ENCODE data around the gene CACTIN. TPM values are rescaled to one million over a fixed set of nuclear protein-coding genes. Genes with fewer than 3 reads are reported as not detected.

Gene CACTIN
- total RNA-seq, 1 experiment from 2014 or later: 36.3 TPM

GRCh38 chr19:3613818-3614661, 12.6 kb downstream of the CACTIN start:
- ChIA-PET CTCF (no interaction called here), POLR2A (ENCODE audit: low non-redundant PET) (no interaction called here)

GRCh38 chr19:3612901-3613741, 13.5 kb downstream of the CACTIN start:
- no peak for DNase-seq (ENCODE audit: low spot score)
- ChIA-PET CTCF (no interaction called here), POLR2A (ENCODE audit: low non-redundant PET) (no interaction called here)
- Histone ChIP-seq H3K4me3 (ENCODE audit: low read depth, low read length, poor library complexity, severe bottlenecking) (no peak overlapping the region), H3K9me3 (ENCODE audit: low read depth, low read length, poor library complexity, severe bottlenecking) (no peaks in the 10 kb centered on the region), H3K27ac (ENCODE audit: low read depth, low read length, poor library complexity, severe bottlenecking) (no peak overlapping the region), H3K27me3 (replicated peaks; ENCODE audit: insufficient read depth, low read depth, low read length, poor library complexity) (no peaks in the 10 kb centered on the region), H3K36me3 (ENCODE audit: insufficient read depth, low read length, poor library complexity, severe bottlenecking) (peaks cover 6% of the 10 kb centered on the region), H3K4me1 (ENCODE audit: insufficient read depth, low read length, poor library complexity, severe bottlenecking) (no peaks in the 10 kb centered on the region)
- intact Hi-C loops (cut with micrococcal nuclease; ENCODE audit: unreplicated experiment): no loop called here
- no TSS peak for BruUV-seq (replicated peaks)
- no peak for TF ChIP-seq EZH2 (IDR thresholded peaks at IDR 0.05; ENCODE audit: borderline replicate concordance, low read depth, low read length, poor library complexity, severe bottlenecking)
- TF ChIP-seq, protein P1, sequence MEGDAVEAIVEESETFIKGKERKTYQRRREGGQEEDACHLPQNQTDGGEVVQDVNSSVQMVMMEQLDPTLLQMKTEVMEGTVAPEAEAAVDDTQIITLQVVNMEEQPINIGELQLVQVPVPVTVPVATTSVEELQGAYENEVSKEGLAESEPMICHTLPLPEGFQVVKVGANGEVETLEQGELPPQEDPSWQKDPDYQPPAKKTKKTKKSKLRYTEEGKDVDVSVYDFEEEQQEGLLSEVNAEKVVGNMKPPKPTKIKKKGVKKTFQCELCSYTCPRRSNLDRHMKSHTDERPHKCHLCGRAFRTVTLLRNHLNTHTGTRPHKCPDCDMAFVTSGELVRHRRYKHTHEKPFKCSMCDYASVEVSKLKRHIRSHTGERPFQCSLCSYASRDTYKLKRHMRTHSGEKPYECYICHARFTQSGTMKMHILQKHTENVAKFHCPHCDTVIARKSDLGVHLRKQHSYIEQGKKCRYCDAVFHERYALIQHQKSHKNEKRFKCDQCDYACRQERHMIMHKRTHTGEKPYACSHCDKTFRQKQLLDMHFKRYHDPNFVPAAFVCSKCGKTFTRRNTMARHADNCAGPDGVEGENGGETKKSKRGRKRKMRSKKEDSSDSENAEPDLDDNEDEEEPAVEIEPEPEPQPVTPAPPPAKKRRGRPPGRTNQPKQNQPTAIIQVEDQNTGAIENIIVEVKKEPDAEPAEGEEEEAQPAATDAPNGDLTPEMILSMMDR (conservative IDR thresholded peaks at IDR 0.05; ENCODE audit: low read depth, low read length): no peak

More at GRCh38 chr19:3613818-3614661, 12.6 kb downstream of the CACTIN start:
- Histone ChIP-seq H3K9me3 (ENCODE audit: low read depth, low read length, poor library complexity, severe bottlenecking) (no peaks in the 10 kb centered on the region), H3K27me3 (replicated peaks; ENCODE audit: insufficient read depth, low read depth, low read length, poor library complexity) (no peaks in the 10 kb centered on the region), H3K4me3 (ENCODE audit: low read depth, low read length, poor library complexity, severe bottlenecking) (no peak overlapping the region), H3K4me1 (ENCODE audit: insufficient read depth, low read length, poor library complexity, severe bottlenecking) (no peaks in the 10 kb centered on the region), H3K27ac (ENCODE audit: low read depth, low read length, poor library complexity, severe bottlenecking) (no peak overlapping the region), H3K36me3 (ENCODE audit: insufficient read depth, low read length, poor library complexity, severe bottlenecking) (peaks cover 8% of the 10 kb centered on the region)
- no peak for DNase-seq (ENCODE audit: low spot score)
- BruUV-seq (replicated peaks): no TSS peak
- intact Hi-C loops (cut with micrococcal nuclease; ENCODE audit: unreplicated experiment): no loop called here
- TF ChIP-seq EZH2 (IDR thresholded peaks at IDR 0.05; ENCODE audit: borderline replicate concordance, low read depth, low read length, poor library complexity, severe bottlenecking): no peak
- TF ChIP-seq, protein P1 (conservative IDR thresholded peaks at IDR 0.05; ENCODE audit: low read depth, low read length): no peak

DNA sequence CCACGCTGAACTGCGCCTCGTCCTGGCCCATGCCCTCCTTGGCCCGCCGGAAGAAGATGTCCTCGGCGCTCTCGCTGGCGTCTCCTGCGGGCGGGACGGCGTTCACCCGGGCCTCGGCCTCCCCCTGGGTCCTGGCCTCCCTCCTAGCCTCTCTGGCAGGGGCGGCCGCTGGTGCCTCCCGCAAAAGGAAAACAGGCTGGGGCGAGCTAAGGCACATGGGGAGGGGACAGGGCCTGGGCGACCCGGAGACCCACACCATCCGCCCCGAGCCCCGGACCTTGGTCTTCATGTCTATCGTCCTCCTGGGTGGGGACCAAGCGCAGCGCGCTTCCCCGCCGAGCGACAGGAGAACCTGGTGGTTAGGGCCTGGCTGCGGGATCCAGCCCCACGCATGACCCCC, 14.3 kb downstream of the CACTIN start:
- no TSS peak for BruUV-seq (replicated peaks)
- TF ChIP-seq EZH2 (IDR thresholded peaks at IDR 0.05; ENCODE audit: borderline replicate concordance, low read depth, low read length, poor library complexity, severe bottlenecking): no peak
- TF ChIP-seq, protein P1 (conservative IDR thresholded peaks at IDR 0.05; ENCODE audit: low read depth, low read length): no peak
- Histone ChIP-seq H3K27me3 (replicated peaks; ENCODE audit: insufficient read depth, low read depth, low read length, poor library complexity) (no peaks in the 10 kb centered on the region), H3K27ac (ENCODE audit: low read depth, low read length, poor library complexity, severe bottlenecking) (no peak overlapping the region), H3K4me1 (ENCODE audit: insufficient read depth, low read length, poor library complexity, severe bottlenecking) (peaks cover 2% of the 10 kb centered on the region), H3K4me3 (ENCODE audit: low read depth, low read length, poor library complexity, severe bottlenecking) (no peak overlapping the region), H3K9me3 (ENCODE audit: low read depth, low read length, poor library complexity, severe bottlenecking) (no peaks in the 10 kb centered on the region), H3K36me3 (ENCODE audit: insufficient read depth, low read length, poor library complexity, severe bottlenecking) (peaks cover 6% of the 10 kb centered on the region)
- intact Hi-C loops (cut with micrococcal nuclease; ENCODE audit: unreplicated experiment): no loop called here
- DNase-seq (ENCODE audit: low spot score): no peak
- POLR2A ChIA-PET (ENCODE audit: low non-redundant PET): no interaction called here
- CTCF ChIA-PET: no interaction called here

Data from A673 (cell line).